Loucy (cell line): ENCODE results near the gene LCMT1.
A peak's percentile ranks its signal among the peaks of the same experiment; 100 is the strongest.
"Not testable (repeated sequence)": the region's sequence is repeated elsewhere in the genome, so short reads cannot be mapped to it uniquely, and the experiment has no call there.

ENCODE experiments used
- H2AFZ ChIP-seq: fragments of 200-600 bp; sonication (generic); 2 replicates; pipeline ENCODE4 v1.6.0; 2016; ENCODE audit warnings: antibody characterized with exemption, mild to moderate bottlenecking, low read length, moderate library complexity
- H3F3A ChIP-seq: fragments of 200-600 bp; 2 replicates; pipeline ENCODE4 v1.6.0; 2016; ENCODE audit warnings: antibody characterized with exemption, low read depth, mild to moderate bottlenecking
- H3K27me3 ChIP-seq: fragments of 200-600 bp; sonication (generic); 2 replicates; pipeline ENCODE4 v1.6.1; 2014; ENCODE audit warnings: low read length, mild to moderate bottlenecking; ENCODE audit not compliant: insufficient read depth, poor library complexity, severe bottlenecking
- H3K36me3 ChIP-seq: fragments of 200-600 bp; sonication (generic); 2 replicates; pipeline ENCODE4 v1.6.1; 2016; ENCODE audit warnings: low read length; ENCODE audit not compliant: insufficient read depth
- H3K4me1 ChIP-seq: fragments of 200-600 bp; sonication (generic); 2 replicates; pipeline ENCODE4 v1.5.1; 2014; ENCODE audit warnings: low read length, mild to moderate bottlenecking; ENCODE audit not compliant: insufficient read depth, poor library complexity, severe bottlenecking
- H3K4me2 ChIP-seq: fragments of 200-600 bp; sonication (generic); 2 replicates; pipeline ENCODE4 v1.6.0; 2014; ENCODE audit warnings: antibody characterized with exemption, low read length, low read depth, mild to moderate bottlenecking; ENCODE audit not compliant: poor library complexity, severe bottlenecking
- H3K4me3 ChIP-seq: fragments of 200-600 bp; sonication (generic); 2 replicates; pipeline ENCODE4 v1.5.1; 2014; ENCODE audit warnings: low read length, mild to moderate bottlenecking, mixed read lengths; ENCODE audit not compliant: poor library complexity, severe bottlenecking
- H3K79me2 ChIP-seq: fragments of 200-600 bp; sonication (generic); 2 replicates; pipeline ENCODE4 v1.6.1; 2014; ENCODE audit warnings: low read length; ENCODE audit not compliant: insufficient read depth
- H3K9ac ChIP-seq: fragments of 200-600 bp; sonication (generic); 2 replicates; pipeline ENCODE4 v1.6.0; 2014; ENCODE audit warnings: mild to moderate bottlenecking, low read depth, low read length, moderate library complexity; ENCODE audit not compliant: poor library complexity, severe bottlenecking
- H3K9me2 ChIP-seq: fragments of 200-600 bp; sonication (generic); replicated peaks from 2 replicates; pipeline ENCODE4 v1.6.1; 2016; ENCODE audit warnings: low read depth, low read length, mixed read lengths
- H3K9me3 ChIP-seq: fragments of 200-600 bp; sonication (generic); 2 replicates; pipeline ENCODE4 v1.6.1; 2014; ENCODE audit warnings: mild to moderate bottlenecking, antibody characterized with exemption, low read length, low read depth; ENCODE audit not compliant: insufficient read depth
- H4K20me1 ChIP-seq: fragments of 200-600 bp; sonication (generic); 2 replicates; pipeline ENCODE4 v1.6.0; 2014; ENCODE audit warnings: antibody characterized with exemption, low read length, mild to moderate bottlenecking; ENCODE audit not compliant: insufficient read depth, poor library complexity, severe bottlenecking
- EZH2phosphoT487 ChIP-seq: fragments of 200-600 bp; IDR thresholded peaks from 2 replicates; pipeline ENCODE4 v1.6.1; 2018; ENCODE audit warnings: antibody characterized with exemption, mild to moderate bottlenecking, moderate library complexity, borderline replicate concordance
- TF ChIP-seq, protein P1 (sequence below): fragments of 200-600 bp; sonication (generic); conservative IDR thresholded peaks from 2 replicates; pipeline ENCODE4 v1.5.1; 2014; ENCODE audit warnings: mild to moderate bottlenecking, antibody characterized with exemption, low read length

Gene LCMT1

DNA sequence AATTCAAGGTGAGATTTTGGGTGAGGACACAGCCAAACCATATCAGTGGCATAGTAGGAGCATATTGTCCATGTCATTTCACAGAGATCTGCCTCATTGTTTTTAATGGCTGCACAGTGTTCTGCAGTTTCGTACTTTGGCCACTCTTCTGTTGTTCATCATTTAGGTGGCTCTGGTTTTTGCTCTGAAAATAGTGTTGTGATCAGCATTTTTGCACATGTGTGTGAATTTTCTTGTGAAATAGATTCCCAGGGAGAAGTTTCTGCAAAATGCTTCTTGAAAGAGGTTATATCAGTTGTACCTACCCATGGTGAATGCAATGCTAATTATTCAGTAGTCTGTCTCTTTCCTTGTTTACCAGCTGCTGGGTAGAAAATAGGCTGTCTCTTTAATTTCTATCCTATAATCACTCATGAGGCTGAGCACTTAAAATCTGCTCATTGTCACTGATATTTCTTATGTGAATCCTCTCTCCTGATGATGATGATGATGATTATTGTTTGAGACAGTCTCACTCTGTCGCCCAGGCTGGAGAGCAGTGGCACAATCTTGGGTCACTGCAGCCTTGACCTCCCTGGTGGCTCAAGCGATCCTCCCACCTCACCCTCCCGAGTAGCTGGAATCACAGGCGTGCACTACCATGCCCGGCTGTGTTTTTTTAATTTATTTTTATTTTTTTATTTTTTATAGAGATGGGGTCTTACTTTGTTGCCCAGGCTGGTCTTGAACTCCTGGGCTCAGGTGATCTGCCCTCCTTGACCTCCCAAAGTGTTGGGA, 10.5 kb downstream of the LCMT1 start:
- Histone ChIP-seq H3K79me2 (peaks cover 71% of the 10 kb centered on the region; the same call in 1 of the 2 replicates), H4K20me1 (no peaks in the 10 kb centered on the region), H3K9me2 (no peaks in the 10 kb centered on the region), H3K4me2 (peak overlapping the region; percentile 11), H3K9ac (no peak overlapping the region), H3K27me3 (no peaks in the 10 kb centered on the region), H3K9me3 (no peaks in the 10 kb centered on the region), H2AFZ (no peak overlapping the region), H3K4me1 (peaks cover 25% of the 10 kb centered on the region), H3K4me3 (no peak overlapping the region), H3K36me3 (no peaks in the 10 kb centered on the region), H3F3A (no peaks in the 10 kb centered on the region)
- TF ChIP-seq EZH2phosphoT487: no peak
- TF ChIP-seq, protein P1, sequence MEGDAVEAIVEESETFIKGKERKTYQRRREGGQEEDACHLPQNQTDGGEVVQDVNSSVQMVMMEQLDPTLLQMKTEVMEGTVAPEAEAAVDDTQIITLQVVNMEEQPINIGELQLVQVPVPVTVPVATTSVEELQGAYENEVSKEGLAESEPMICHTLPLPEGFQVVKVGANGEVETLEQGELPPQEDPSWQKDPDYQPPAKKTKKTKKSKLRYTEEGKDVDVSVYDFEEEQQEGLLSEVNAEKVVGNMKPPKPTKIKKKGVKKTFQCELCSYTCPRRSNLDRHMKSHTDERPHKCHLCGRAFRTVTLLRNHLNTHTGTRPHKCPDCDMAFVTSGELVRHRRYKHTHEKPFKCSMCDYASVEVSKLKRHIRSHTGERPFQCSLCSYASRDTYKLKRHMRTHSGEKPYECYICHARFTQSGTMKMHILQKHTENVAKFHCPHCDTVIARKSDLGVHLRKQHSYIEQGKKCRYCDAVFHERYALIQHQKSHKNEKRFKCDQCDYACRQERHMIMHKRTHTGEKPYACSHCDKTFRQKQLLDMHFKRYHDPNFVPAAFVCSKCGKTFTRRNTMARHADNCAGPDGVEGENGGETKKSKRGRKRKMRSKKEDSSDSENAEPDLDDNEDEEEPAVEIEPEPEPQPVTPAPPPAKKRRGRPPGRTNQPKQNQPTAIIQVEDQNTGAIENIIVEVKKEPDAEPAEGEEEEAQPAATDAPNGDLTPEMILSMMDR: no peak

DNA sequence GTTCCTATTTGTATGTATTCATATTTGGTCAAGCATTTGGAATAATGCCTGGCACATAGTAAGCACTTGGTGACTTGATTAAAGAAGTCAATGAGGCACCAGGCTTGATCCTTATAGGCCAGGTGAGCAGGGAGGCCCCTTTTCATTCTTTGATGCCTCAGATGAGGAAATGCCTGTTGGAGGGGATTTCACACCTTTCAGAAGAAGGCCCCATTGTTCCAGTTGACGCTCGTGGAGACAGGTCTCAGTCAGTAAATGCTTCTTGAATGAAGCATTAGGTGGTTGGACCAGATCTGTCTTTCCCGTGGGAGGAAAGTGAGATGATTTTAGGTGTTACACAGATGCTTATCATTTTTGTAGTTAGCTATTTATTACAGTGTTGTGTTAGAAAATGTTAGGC, 13.0 kb downstream of the LCMT1 start:
- TF ChIP-seq EZH2phosphoT487: no peak
- TF ChIP-seq, protein P1: no peak
- Histone ChIP-seq H3K9ac (no peak overlapping the region), H3K4me2 (no peak overlapping the region), H3K27me3 (no peaks in the 10 kb centered on the region), H3K36me3 (peaks cover 6% of the 10 kb centered on the region; the same call in 1 of the 2 replicates), H4K20me1 (peaks cover 6% of the 10 kb centered on the region), H3K79me2 (peaks cover 51% of the 10 kb centered on the region; the same call in 1 of the 2 replicates), H3K4me1 (peaks cover 12% of the 10 kb centered on the region), H2AFZ (no peak overlapping the region), H3K4me3 (no peak overlapping the region), H3K9me3 (no peaks in the 10 kb centered on the region), H3F3A (no peaks in the 10 kb centered on the region), H3K9me2 (no peaks in the 10 kb centered on the region)

DNA sequence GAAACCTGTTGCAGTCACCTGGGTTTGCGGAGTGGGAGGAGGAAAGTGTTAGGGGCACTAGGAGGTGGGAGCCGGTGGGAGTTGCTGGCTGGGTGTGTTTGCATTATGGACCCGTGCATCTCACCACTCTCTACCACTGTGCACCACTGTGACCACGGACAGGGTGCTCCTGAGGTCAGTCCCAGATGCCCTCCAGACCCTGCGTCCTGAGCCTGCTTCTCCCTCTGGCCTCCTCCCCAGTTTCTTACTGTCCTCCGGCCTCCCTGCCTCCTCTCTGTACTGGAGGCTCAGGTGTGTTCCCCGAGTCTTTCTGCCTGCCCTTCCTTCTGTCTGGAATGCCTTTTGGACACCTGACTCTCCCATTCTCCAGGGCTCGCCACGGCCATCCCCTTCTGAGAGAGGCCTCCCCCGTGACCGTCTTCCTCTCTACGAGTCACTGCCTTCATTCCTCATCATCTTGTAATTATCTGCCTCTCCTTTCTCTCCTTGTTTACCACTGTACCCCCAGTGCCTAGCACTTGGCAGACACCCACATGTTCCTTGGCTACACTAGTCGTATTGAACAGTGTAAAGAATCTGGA, 14.6 kb downstream of the LCMT1 start:
- not testable (repeated sequence) for H3K9me3 ChIP-seq, H2AFZ ChIP-seq, H3K9ac ChIP-seq, H3K4me2 ChIP-seq, H4K20me1 ChIP-seq, H3K9me2 ChIP-seq, H3K4me3 ChIP-seq, H3K27me3 ChIP-seq, H3F3A ChIP-seq
- peaks cover 10% of the 10 kb centered on the region; the same call in 1 of the 2 replicates for H3K36me3 ChIP-seq
- H3K4me1 ChIP-seq: peaks cover 12% of the 10 kb centered on the region
- peaks cover 39% of the 10 kb centered on the region; the same call in 1 of the 2 replicates for H3K79me2 ChIP-seq
